ENCODE results near the gene RAPSN. TPM values are rescaled to one million over a fixed set of nuclear protein-coding genes. Genes with fewer than 3 reads are reported as not detected.
A peak's percentile ranks its signal among the peaks of the same experiment; 100 is the strongest.

RAPSN gene
- total RNA-seq, 1 donor from 2014 or later = not detected

GRCh38 chr11:47393163-47394049 lies 55.5 kb downstream of the RAPSN start:
- Histone ChIP-seq H3K9ac (no peak overlapping the region), H2AFZ (replicated peaks) (no peak overlapping the region), H4K20me1 (ENCODE audit: low read depth) (no peaks in the 10 kb centered on the region), H3K79me2 (ENCODE audit: low read depth) (no peaks in the 10 kb centered on the region), H3K4me1 (no peaks in the 10 kb centered on the region), H3K36me3 (no peaks in the 10 kb centered on the region), H3F3A (ENCODE audit: low read depth) (peaks cover 7% of the 10 kb centered on the region), H3K4me2 (no peak overlapping the region), H3K9me3 (ENCODE audit: low read depth) (no peaks in the 10 kb centered on the region), H3K27ac (no peak overlapping the region), H3K4me3 (no peak overlapping the region), H3K27me3 (no peaks in the 10 kb centered on the region)
- peak; percentile 0 for DNase-seq (ENCODE audit: low spot score)
- TF ChIP-seq EZH2 (IDR thresholded peaks at IDR 0.05) = no peak
- no peak for TF ChIP-seq EZH2phosphoT487 (IDR thresholded peaks at IDR 0.05)
- TF ChIP-seq CTCF (IDR thresholded peaks at IDR 0.05) = no peak
- no peaks in the 10 kb centered on the region for H3K36me3 Mint-ChIP-seq
- no peaks in the 10 kb centered on the region for H3K27me3 Mint-ChIP-seq (ENCODE audit: insufficient read depth, low read depth)
- peaks cover 3% of the 10 kb centered on the region for H3K4me1 Mint-ChIP-seq
- no peaks in the 10 kb centered on the region for H3K9me3 Mint-ChIP-seq
- no peak overlapping the region for H3K4me3 Mint-ChIP-seq
- H3K27ac Mint-ChIP-seq = no peak overlapping the region

- Histone ChIP-seq H3K27me3 (no peaks in the 10 kb centered on the region), H3F3A (ENCODE audit: low read depth) (no peaks in the 10 kb centered on the region), H3K9ac (no peak overlapping the region), H3K4me1 (no peaks in the 10 kb centered on the region), H3K36me3 (no peaks in the 10 kb centered on the region), H3K4me3 (no peak overlapping the region), H3K79me2 (ENCODE audit: low read depth) (no peaks in the 10 kb centered on the region), H3K27ac (no peak overlapping the region), H4K20me1 (ENCODE audit: low read depth) (no peaks in the 10 kb centered on the region), H3K4me2 (no peak overlapping the region), H3K9me3 (ENCODE audit: low read depth) (no peaks in the 10 kb centered on the region), H2AFZ (replicated peaks) (no peak overlapping the region)
- H3K4me1 Mint-ChIP-seq = no peaks in the 10 kb centered on the region
- H3K27me3 Mint-ChIP-seq (ENCODE audit: insufficient read depth, low read depth) = no peaks in the 10 kb centered on the region
- no peak for TF ChIP-seq EZH2 (IDR thresholded peaks at IDR 0.05)
- TF ChIP-seq CTCF (IDR thresholded peaks at IDR 0.05) = no peak
- no peak for TF ChIP-seq EZH2phosphoT487 (IDR thresholded peaks at IDR 0.05)
- DNase-seq (ENCODE audit: low spot score) = no peak
- H3K9me3 Mint-ChIP-seq = no peaks in the 10 kb centered on the region
- no peak overlapping the region for H3K4me3 Mint-ChIP-seq
- H3K27ac Mint-ChIP-seq = no peak overlapping the region
- no peaks in the 10 kb centered on the region for H3K36me3 Mint-ChIP-seq
These were observed 56.3 kb downstream of the RAPSN start for GRCh38 chr11:47392546-47393162.

GRCh38 chr11:47391711-47392432 lies 57.1 kb downstream of the RAPSN start:
- Histone ChIP-seq H3K9ac (no peak overlapping the region), H3K36me3 (no peaks in the 10 kb centered on the region), H2AFZ (replicated peaks) (no peak overlapping the region), H3K79me2 (ENCODE audit: low read depth) (no peaks in the 10 kb centered on the region), H3K27me3 (no peaks in the 10 kb centered on the region), H3K9me3 (ENCODE audit: low read depth) (no peaks in the 10 kb centered on the region), H3F3A (ENCODE audit: low read depth) (no peaks in the 10 kb centered on the region), H3K4me3 (no peak overlapping the region), H3K4me2 (no peak overlapping the region), H3K4me1 (no peaks in the 10 kb centered on the region), H3K27ac (no peak overlapping the region), H4K20me1 (ENCODE audit: low read depth) (no peaks in the 10 kb centered on the region)
- Mint-ChIP-seq H3K27ac (no peak overlapping the region), H3K27me3 (ENCODE audit: insufficient read depth, low read depth) (no peaks in the 10 kb centered on the region), H3K36me3 (no peaks in the 10 kb centered on the region), H3K4me3 (no peak overlapping the region), H3K4me1 (no peaks in the 10 kb centered on the region), H3K9me3 (no peaks in the 10 kb centered on the region)
- no peak for TF ChIP-seq EZH2phosphoT487 (IDR thresholded peaks at IDR 0.05)
- TF ChIP-seq CTCF (IDR thresholded peaks at IDR 0.05) = no peak
- TF ChIP-seq EZH2 (IDR thresholded peaks at IDR 0.05) = no peak
- DNase-seq (ENCODE audit: low spot score) = no peak

All from neural progenitor cell (in vitro differentiated cells).